Dermis blood vessel endothelial cell (primary cell): Measurements from ENCODE around the gene ARHGAP4. TPM values are rescaled to one million over a fixed set of nuclear protein-coding genes. Genes with fewer than 3 reads are reported as not detected.
A peak's percentile ranks its signal among the peaks of the same experiment; 100 is the strongest.

Experiments used
- DNase-seq: peaks from one replicate; pipeline ENCODE4 v3.0.0; 2010
- total RNA-seq: library from RNA; depleted of rRNA; stranded (reverse); fragments of >200 nt; gene quantifications from 2 replicates; pipeline ENCODE4 v1.2.3, GENCODE V29; 2014

Gene ARHGAP4
- total RNA-seq, 1 donor from 2014 or later = 16.0 TPM

DNA sequence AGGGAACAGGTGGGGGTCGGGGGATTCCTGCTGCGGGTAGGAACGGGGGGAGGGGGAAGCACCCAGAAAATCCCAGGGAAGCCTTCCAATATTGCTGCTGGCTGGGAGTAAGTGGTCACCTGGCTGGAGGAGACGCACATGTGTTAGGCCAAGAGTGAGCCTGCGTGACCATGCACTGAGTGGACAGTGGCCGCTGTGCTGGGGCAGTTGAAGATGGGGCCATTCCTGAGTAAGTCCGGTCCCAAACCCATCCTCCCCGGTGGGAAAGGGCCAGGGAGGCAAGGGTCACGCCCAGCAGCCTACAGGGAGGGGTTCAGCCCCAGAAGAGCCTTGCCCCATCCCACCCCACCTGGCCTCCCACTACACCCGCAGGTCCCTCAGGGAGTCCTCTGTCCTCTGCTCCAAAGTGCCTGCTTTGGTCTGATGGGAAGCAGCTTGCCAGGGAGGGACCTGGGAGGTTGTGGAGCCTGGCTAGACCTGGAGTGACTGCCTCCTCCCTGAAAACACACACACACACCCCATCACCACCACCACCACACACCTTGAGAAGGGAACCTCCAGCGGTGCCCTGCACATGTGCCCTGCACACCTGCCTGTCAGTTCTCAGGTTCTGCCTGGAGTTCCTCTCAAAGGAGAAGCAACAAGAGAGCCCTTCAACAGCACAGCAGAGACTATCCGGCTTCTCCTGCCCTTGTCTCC, 46.2 kb downstream of the ARHGAP4 start:
- no peak for DNase-seq

DNA sequence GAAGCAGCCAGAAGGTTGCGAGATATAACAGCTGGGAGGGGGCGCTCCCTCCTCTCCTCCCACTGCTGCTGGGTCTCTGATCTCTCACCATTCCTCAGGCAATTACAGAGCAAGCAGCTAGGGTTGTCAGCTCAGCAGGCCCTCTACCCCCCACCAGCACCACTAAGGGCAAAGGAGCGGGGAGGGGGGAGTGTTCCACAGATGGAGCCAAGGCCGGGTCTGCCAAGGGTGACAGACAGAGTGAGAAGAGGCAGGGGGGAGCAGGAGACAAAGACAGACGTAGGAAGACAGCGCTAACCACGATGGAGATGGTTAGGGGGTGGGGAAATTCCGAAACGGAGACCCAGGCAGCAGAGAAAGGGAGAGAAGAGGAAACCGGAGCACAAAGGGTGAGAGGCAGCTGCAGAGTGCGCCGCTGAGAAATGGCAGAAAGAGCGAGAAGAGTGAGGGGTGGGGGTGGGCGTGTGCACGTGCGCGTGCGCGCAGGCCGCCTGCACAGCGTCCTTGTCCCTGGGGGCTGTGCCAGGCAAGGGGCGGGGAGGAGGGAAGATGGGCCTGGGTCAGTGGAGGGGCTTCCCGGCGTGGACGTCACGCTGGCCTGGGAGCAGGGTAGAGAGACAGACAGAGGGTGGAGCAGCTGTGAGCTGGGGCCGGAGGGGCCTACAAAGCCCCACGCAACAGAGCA, 47.0 kb downstream of the ARHGAP4 start:
- no peak for DNase-seq

DNA sequence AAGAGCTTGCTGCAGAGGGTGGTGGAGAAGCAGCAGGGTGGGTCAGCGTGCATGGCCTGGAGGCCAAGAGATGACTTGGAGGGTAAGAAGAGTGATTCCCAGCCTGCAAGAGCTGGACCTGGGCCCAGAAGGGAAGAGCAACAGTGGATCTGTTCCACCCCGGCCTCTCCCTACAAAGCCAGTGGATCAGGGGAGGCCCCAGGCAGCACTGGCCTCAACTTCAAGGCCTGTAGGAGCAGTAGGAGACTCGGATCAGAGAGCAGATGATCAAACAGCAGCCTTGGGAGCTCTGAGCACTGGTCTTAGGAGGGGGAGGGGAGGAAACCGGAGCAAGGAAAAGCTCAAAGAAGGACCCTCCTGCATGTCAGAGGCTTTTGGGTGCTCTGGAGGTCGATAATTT, 47.7 kb downstream of the ARHGAP4 start:
- DNase-seq = no peak

DNA sequence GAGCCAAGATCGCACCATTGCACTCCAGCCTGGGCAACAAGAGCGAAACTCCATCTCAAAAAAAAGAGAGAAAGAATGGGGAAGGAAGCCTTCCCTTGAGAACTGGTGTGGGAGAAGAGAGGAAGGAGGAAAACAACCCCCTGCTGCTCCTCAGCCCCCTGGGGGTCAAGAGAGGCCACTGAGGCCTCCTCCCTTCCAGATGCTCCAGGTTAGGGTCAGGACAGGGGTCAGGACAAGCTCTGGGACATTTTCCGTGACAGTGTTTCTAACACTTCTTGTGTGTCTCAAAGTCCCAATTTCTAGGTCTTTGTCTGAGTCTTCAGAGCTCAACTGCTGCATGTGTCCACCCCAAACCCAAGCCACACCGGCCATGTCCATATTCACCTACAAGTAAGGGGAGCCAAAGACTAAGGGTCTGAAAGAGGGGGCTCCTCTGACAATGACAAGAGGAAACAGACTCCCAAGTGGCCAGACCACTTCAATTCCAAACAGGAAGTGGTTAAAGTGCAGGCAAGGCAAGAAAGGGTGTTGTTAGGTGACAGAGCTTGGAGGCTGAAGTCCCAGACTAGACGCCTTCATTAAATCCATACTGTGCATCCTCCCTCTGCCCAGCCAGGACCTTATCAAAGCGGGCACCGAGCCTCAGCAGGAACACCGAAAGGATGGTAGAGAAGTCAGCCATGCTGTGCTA, 48.3 kb downstream of the ARHGAP4 start:
- no peak for DNase-seq

DNA sequence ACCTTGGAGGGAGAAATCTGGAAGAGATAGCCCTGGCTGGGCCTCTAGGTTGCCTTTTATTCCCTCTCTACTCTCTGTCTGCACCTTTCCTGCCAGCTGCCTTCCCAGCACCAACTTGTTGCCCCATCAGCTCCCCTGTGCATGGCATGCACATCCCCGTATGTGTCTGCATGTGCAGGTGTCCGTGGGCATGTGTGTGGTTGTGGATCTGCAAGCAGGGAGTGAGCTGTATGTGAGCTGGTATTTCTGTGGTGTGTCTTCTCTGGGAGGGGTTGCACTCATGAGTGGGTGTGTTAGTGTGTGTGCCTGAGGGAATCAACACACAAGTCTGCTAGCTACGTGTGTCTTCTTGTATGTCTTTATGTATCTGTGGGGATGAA, 50.0 kb downstream of the ARHGAP4 start:
- no peak for DNase-seq

DNA sequence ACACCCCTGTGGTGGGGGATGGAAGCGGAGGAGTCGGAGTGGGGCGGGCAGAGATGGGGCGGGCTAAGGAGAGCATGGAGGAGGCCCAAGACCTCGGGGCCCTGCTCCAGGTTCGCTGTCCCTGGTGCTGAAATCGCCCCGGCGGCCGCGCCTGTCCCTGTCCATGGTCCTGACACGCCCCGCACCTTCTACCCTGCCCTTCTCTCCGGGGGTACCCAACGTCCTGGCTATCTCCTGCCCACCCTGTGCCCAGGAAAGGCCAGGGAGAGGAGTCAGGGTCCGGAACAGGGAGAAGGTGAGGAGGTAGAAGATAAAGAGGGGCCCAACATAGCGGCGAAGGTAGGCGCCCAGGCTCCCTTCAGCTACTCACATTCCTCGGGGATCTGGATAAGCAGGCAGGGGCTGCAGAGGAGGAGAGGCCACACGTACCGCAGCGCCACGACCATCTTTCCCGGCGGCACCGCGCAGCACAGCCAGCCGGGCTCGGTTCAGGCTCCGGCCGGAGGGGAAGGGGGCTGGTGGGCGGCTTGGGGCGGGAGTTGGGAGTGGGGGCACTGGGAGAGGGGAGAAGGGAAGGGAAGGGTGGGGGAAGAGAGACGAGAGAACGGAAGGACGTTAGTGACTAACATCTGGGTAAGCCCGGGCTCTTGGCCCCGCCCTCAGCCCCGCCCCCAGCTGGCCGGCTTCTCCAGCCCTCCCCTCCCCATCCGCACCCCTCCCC, 50.5 kb downstream of the ARHGAP4 start:
- DNase-seq = peak; percentile 50

DNA sequence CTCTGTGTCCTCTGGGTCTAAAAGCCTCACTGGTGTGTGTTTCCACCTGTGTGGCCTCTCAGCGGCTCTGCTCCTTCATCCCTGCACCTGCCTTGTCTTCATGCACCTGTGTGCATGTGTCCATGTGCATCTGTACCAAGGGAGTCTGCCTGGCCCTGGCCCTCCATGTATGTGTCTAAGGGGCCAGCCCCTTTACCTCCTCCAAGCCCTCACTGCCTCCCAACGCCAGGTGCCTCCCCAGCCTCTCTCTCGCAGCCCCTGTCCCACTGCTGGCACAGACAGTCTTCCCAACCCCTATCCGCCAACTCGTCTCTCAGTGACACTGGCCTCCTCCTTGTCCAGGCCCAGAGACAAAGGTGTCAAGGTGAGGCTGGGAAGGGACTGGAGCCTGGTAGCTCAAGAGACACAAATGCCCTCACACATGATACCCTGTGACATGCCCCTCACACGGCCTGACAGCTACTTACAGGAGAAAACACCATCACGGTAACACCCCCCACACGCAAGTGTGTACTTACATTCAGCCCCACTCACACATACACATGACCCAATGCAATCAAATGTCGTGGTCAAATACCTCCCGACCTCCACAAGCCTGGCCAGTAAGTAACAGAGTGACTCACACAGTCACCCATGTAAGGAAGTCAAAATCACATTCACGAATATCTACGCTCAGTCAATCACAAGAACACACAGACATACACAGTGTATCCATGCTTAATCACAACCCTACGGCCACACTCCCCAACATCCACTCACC, 51.5 kb downstream of the ARHGAP4 start:
- DNase-seq = no peak

DNA sequence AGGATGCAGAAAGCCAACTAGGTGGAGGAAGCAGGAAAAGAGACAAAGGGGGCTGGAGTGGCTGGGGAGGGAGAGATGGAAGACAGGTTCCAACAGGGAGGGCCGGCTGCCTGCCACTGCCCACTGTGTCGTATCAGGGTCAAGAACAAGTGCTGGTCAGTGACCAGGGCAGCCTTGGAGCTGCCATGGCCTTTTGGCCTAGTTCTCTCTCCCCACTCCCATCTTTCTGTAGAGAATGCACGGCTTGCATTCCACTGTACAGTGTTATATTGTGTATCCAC, 52.0 kb downstream of the ARHGAP4 start:
- DNase-seq = no peak

DNA sequence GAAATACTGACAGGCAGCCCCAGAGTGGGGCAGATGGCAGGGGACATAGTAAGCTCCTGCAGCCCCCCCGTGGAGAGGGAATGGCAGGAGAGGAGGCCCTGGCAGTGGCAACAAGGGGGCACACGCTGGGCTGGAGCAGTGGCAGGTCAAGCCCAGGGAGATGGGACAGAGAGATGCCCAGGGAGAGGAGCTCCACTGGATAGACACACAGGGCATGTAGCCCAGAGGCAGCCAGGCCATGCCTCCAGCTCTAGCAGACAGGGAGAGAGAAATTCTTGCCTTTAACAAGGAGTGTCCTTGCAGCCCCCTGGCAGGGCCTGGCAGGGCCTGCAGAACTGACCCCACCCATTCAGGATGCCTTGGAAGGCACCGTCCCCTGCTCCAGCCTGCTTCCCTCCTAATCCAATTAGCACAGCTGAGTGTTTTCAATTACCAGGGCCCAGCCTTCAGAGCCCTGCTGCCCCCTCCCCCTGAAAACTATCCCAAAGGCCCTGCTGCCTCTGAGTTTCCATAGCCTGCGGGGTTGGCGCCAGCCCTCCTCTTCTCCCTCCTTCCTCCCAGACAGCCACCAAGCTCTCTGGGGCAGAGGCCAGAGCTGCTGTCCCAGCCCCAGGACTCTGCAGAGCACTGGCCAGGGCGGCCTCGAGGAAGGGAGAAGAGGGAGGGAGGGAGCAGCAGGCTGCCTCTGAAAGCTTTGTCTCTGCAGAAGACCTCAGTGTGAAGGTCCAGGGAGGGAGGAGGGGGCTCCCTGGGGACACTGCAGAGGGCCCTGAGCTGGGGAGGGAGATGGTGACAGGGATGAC, 52.6 kb downstream of the ARHGAP4 start:
- DNase-seq = no peak

DNA sequence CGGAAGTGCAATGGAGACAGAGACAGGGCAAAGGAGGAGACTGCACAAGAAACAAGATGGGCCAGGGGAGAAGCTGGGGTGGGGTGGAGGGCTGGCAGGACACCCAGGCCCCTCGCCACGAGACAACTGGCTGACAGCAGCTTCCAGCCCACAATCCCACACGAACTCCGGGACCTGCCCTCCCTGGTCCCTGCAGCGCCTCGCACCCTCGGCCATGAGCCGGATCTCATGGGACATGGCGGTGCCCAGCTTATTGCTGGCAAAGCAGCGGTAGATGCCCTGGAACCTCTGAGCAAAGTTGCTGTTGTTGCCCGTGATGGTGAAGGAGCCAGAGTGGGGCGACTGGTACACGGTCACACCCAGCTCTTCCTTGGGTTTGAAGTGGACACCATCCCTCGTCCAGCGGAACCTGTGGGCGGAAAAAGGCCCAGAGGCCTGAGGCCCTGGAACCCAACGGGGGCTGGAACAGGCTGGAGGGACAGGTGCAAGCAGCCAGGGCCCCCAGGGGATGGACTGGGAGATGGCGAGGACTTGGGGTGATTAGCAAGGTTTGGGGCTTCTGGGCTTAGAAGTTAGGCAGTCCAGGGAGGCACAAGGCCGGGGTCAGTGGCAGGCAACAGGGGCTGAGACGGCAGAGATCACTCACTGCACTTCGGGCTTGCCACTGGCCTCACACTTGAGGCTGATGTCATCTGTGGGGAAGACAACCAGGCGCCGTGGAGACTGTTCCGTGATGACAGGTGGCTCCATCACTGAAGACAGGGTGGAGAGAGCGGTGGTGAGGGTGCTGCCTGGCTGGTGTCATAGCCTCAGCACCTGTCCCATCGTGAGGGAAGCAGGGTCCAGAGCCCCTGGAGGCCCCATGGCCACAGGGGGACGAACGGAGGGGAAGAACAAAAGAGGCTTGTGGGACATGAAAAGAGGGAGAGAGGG, 53.9 kb downstream of the ARHGAP4 start:
- no peak for DNase-seq

DNA sequence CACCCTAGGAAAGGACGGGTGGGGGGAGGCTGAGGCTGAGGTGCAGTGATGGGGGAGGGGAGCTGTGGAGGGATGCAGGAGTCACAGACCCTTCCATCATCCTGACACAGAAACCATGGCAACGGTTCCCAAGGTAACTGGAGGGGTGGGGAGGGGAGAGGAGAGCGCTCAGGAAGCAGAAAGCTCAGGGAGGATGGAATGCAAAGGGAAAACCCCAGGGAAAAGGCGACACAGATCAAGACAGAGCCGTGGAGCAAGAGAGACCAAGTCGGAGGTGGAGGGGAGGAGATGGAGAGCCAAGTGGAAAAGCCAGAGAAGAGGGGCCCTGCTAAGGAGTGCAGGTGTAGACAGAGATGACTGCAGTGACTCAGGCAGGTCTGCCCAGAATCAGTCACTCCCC, 54.6 kb downstream of the ARHGAP4 start:
- DNase-seq = no peak

DNA sequence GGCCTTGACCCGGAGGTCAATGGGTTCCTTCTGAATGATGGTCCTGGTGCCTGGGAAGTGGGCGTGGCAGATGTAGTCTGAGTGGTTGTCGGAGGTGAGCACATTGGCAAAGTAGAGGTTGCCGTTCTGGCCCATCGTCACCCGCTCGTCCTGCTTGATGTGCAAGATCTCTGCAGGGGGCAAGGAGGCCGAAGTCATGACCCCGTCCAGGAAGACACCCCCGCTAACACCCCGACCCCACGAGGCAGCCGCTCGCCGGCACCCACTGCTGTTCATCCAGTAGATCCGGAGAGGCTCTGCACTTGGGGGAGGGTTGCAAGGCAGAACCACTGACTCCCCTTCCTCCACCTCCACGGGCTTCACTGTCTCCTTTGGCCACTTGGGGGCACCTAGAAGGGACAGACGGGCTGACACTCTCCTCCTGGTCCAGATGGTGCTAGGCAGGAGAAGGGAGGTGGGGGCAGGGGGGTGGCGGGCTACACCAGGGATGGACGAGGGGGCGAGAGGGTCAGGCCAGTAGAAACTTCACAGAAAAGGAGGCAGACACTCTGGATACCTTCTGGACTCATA, 55.2 kb downstream of the ARHGAP4 start:
- peak; percentile 3 for DNase-seq

DNA sequence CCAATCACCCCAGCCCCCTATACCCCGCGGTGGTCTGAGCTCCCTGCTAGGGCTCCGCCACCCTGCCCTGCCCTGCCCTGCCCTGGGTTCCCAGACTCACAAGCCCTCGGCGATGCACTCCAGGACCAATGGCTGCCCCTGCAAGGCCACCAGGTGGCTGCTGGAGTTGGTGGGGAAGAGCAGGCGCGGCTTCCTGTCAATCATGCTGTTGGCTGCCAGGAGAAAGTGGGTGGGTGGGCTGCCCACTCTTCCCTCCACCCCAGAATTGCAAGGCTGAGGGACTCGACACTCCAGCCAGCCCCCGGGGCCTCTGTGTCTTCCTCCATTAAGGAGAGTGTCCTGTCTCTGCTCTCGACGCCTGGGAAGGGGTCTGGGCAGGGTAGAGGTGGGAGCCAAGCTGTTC, 55.8 kb downstream of the ARHGAP4 start:
- no peak for DNase-seq

DNA sequence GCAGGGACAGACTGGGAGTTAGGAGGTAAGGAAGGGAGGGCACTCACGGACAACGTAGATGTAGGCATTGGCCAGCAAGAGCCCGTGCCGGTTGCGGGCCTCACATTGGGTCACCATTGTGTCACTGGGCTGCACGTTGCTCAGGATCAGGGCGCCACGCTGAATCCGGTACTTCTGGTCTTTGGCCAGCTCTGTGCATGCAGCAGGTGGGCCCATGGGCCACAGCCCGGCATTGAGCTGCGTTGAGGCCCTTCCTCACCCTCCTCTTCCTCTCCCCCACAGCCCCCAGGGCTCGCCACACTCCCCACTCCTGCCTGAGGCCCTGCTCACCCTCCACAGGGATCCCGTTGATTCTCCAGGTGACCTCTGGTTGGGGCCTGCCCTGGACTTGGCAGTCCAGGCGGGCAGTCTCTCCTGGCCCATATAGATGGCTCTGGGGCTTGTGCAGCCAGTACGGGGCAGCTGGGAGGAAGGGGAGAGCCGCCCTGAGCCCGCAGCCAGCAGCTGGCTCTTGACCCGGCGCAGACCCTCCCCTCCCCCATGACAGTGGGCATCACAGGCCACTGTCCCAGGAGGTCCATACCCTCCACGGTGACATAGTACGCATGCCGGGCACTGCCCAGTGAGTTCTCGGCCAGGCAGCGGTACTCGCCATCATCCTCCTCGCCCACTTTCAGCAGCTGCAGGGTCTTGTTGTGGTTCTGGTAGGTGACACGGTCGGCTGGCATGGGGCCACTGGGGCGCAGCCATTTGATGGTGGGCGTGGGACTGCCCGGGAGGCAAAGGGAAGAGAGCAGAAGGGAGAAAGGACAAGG, 56.4 kb downstream of the ARHGAP4 start:
- DNase-seq = no peak

DNA sequence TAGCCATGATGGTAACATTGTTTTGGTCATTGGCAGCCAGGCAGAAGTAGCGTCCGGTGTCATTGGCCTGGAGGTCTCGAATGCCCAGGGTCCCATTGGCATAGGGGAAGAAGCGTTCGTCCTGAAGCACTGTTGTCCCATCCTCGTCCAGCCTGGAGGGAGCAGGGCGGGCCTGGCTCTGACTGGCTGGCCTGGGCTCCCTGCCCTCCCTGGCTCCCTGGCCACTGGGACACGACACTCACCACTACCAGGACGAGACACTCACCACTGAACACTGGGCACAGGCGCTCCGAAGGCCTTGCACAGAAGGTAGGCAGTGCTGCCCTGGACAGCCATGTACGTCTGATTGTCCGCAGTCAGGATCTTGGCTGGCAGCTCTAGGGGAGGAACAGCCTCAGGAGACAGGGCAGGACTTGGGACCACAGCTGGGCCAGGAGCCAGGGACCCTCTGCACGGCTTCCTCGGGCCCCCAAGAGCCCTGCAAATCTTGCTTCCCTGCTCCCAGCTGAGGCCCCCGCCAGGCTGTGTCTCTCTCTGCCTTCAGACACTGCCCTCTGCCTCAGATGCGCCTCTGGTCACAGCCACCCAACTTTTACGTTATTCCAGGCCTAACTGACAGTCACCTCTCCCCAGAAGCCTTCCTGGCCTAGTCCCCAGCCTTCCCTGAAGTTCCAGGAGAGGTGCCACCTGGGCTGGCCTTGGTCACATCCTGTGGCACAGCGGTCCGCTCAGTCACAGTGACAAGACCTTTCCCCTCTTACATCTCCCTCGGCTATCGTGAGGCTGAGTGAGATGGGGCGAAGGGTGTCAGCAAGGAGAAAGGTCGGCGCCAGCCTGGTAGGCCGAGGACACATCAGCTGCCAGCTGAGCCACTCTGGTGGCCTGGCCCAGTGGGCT, 57.2 kb downstream of the ARHGAP4 start:
- no peak for DNase-seq

DNA sequence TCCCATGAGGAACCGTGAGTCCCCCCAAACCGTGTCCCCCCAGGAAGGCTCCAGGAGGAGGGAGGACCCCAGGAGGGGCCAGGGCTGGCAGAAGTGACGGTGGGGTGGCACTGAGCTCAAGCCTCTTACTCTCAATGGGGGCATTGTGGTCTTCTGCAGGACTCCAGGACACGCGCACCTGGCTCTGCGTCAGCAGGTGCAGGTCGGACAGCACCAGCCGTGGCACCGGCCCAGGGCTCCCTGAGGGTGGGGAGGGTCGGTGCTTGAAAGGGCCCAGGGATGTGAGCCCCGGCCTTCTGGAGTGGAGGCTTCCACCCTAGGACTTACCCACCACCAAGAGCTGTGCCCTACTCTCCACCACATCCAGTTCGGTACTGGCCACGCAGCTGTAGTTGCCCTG, 58.4 kb downstream of the ARHGAP4 start:
- no peak for DNase-seq

DNA sequence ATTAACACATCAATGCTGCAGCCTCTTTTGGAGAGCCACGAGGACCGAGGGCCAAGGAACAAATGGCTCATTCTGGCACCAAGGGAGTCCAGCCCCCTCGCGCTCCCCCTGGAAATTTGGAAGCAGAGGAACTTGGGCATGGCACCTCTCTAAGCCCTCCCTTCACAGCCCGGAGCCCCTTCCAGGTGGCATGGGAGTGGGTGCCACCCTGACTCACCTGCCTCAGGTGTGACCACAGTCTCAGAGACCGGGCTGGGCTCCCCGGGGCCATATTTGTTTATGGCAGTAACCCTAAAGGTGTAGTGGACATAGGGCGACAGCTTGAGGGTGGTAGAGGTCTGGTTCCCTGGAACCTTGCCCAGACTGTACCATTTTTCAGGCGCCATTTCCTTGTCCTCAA, 58.9 kb downstream of the ARHGAP4 start:
- DNase-seq = no peak

DNA sequence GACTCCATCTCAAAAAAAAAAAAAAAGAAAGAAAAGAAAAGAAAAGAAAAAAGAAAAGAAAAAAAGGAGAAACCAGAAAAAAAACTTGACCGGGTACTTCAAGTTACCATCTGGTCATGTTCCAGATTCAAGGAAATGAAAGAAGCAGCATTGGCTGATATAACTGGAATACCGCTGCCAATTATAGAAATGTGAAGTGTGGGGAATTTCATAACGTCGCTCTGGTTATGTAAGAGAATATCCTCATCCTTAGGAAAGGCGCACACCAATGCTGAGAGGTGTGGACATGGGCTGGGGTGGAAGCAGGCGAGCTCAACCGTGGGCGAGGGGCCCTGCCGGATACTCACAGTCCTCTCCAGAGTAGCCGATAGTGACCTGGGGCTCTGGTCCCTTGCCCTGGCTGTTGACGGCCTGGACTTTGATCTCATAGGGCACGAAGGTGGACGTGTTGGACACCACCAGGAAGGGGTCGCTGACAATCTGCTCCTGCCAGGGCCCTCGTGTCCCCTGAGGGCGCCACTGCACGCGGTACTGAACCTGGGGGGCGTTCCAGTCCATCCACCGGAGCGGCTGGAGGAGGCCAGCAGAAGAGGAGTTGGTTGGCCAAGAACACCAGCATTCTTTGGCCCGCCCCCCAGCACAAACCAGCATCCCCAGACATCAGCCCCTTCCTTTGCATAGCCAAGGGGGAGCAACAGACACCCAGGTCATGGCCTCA, 59.6 kb downstream of the ARHGAP4 start:
- no peak for DNase-seq
